Cardiac septum (tissue), 1 donor: ENCODE measurements around the gene GCN1. TPM values are rescaled to one million over a fixed set of nuclear protein-coding genes. Genes with fewer than 3 reads are reported as not detected.
"Not testable (repeated sequence)": the region's sequence is repeated elsewhere in the genome, so short reads cannot be mapped to it uniquely, and the experiment has no call there.

Source experiments
- DNase-seq: peaks from one replicate; pipeline ENCODE4 v3.0.0-alpha.2; 2020; ENCODE audit warnings: low spot score
- intact Hi-C: fragments of 100-400 bp; cut with DNase I; formaldehyde crosslinking; loops from one replicate; pipeline ENCODE4 v1.14.0; 2022
- total RNA-seq: library from RNA; stranded (reverse); fragmentation: NEBNext Ultra II Directional; extraction: Animal tissue kit (Norgen Biotek cat#: 25700); gene quantifications from one replicate; pipeline ENCODE4 v1.2.1, GENCODE V29; 2021
- donor health status: DM: no; HTN: no; CAD: no.

GCN1 gene
- total RNA-seq, 1 donor from 2014 or later = 39.8 TPM

DNA sequence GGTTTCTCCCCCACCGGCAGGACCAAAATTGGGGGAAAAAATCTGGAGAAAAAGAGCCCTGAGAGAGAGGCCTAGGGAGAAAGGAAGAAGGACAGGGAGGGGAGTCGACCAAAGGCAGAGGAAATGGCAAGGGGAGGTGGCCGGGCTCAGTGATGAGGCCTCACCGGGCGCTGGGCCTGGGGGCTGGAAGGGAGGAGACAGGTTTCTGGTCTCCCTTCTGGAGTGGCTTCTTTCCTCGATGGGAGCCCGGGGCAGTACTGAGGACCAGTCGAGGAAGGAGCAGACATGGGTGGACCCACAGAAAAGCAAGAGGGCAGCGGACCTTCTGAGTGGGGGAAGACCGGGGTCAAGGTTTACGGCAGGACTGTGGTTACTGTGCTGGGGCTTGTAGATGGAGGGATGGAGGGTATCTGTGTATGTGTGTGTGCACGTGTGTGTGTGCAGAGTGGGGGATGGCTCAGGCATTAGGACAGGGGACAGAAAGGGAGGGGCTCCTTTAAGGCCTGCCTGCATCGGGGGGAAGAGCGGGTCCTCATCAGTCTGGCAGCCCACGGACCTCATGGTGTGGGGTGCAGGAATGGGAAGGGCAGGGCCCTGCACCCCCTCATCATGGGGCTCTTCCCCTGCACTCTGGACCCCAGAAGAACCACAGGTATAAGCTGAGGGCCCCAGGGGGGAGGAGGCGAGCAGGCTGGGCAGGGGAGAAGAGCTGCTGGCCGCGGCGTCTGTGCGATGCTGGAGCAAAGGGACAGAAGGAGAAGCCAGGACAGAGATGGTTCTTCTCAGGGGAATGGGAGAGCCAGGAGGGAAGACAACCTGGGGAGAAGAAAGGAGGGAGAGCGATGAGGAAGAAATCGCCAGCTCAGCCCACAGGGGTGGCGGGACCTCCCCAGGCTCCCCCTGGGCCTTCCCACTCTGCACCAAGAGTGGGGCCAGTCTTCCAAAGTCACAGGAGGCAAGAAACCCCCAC, 21.5 kb upstream of the GCN1 start:
- intact Hi-C loops = no loop called here
- no peak for DNase-seq

DNA sequence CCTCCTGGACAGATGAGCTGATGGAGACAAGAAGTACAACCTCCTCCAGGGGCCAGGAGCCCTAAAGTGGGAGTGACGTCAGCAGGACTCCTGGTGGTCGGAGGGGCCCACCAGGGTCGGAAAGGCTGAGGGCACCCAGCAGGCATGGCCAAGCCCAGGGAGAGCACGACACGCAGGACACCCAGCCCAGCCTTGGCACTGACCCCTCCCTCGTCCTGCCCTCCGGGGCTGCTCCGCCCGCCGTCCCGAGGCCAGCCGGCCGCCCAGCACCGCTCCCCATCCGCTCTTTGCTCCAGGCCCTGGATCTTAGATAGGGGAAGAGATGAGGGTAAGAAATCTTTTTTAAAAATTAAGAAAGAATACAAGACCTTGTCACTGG, 20.8 kb upstream of the GCN1 start:
- intact Hi-C loops = no loop called here
- no peak for DNase-seq

GRCh38 chr12:120214626-120215356, 20.3 kb upstream of the GCN1 start:
- DNase-seq = no peak
- intact Hi-C loops = no loop called here

DNA sequence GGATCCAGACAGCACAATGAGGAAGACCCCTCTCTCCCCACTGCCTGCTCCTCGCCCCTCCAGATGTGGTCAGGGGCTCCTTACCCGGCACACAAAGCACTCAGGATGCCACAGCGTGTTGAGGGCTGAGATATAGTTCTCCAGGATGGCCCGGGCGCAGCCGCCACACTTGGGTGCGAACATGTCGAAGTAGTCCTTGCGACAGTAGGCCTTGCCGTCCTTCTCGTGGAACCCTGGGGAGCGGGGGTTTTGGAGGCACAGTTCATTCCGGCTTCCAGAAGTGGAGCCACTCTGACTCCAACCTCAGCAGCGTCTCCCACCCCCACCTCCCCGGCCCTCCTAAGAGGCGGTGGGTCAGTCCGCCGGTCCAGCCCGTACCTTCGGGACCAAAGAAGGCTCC, 19.2 kb upstream of the GCN1 start:
- DNase-seq = no peak

GRCh38 chr12:120213182-120213581, 18.7 kb upstream of the GCN1 start:
- intact Hi-C loops, DNase-seq: not testable (repeated sequence)

More for the DNA sequence above, 19.2 kb upstream of the GCN1 start:
- intact Hi-C loops = no loop called here

DNA sequence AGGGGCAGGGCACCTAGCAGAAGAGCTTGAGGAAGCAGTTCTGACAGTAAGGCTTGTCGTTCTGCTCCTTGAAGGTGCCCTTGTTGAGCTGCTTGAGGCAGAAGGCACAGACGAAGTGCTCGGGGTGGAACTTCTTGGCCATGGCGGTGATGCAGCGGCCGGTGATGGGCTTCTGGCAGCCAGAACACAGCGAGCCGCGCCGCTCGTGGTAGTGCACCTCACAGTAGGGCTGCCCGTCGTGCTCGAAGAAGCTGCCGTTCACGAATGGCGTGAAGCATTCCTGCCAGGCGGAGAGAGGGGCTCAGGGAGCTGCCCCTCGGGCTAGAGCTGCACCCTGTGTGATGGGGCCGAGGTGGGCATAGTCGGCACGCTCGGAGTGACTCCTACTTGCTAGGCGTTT, 17.8 kb upstream of the GCN1 start:
- intact Hi-C loops = no loop called here
- DNase-seq = no peak

- intact Hi-C loops = no loop called here
- DNase-seq = no peak
Measured at GRCh38 chr12:120211904-120212283, 17.4 kb upstream of the GCN1 start.

- intact Hi-C loops = no loop called here
- DNase-seq = no peak
Measured at GRCh38 chr12:120211243-120211903, 16.9 kb upstream of the GCN1 start.

DNA sequence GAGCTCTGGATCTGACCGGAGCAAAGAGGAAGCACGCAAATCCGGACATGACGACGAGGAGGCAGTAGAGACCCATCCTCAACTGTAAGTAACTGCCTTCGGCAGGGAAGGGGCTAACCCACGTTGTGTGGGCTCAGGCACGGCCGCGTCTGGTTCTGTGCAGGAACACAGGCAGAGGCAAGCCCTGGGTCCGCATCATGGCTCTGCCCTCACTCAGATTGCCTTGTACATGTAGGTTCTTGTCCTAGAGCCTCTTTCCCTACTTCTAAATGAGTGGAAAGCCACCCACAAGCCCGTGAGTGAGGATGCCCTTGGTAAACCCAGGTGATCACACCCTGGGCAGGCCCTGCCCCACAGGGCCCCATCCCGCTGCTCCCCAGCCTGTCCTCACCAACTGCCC, 15.3 kb upstream of the GCN1 start:
- intact Hi-C loops = no loop called here

DNA sequence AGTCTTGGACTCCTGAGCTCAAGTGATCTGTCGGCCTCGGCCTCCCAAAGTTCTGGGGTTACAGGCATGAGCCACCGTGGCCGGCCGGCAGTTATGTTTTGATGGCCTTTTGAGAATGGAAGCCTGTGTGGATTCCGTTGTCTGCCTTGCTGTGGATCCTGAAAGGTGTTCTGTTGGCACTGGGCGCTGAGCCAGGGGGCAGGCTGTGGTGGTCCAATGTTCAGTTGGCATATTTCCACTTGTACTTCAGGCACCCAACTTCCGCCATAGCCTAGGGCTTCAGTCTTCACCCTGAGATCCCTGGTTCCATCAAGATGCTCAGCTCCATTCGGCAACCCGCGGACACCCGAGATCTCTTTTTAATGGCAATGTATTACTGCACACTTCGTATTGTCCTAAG, 12.7 kb upstream of the GCN1 start:
- intact Hi-C loops = no loop called here
- DNase-seq = no peak

More for the DNA sequence above, 15.3 kb upstream of the GCN1 start:
- no peak for DNase-seq

DNA sequence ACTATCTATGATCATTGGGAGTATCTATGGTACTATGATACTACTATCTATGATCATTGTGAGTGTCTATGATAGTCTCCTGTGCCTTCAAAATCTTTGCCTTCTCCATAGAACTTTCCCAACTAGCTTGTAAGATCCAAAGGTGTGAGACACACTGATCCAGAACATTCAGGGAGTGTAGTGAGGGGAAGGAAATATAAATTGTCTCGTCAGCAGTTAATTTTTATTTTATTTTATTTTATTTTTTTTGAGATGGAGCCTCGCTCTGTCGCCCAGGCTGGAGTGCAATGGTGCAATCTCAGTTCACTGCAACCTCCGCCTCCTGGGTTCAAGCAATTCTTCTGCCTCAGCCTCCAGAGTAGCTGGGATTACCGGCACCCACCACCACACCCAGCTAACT, 12.3 kb upstream of the GCN1 start:
- intact Hi-C loops, DNase-seq: not testable (repeated sequence)

- no peak for DNase-seq
- intact Hi-C loops = no loop called here
Measured at GRCh38 chr12:120206228-120206627, 11.7 kb upstream of the GCN1 start.

DNA sequence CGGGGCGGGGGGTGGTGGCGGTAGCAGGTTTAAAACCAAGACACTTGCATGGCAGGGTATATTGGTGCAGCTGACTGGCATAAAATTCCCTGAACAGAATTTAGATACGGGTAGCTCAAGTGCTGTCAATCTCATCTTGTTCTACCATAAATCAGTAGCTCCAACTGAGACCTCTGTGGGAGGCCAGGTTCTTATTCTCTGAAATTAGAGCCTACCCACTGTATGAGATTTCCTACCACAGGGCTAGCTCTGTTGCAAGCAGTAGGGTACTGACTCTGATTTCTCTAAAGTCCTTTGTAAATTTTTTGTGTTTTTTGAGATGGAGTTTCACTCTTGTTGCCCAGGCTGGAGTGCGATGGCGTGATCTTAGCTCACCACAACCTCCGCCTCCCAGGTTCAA, 9.7 kb upstream of the GCN1 start:
- intact Hi-C loops = no loop called here
- DNase-seq = no peak

DNA sequence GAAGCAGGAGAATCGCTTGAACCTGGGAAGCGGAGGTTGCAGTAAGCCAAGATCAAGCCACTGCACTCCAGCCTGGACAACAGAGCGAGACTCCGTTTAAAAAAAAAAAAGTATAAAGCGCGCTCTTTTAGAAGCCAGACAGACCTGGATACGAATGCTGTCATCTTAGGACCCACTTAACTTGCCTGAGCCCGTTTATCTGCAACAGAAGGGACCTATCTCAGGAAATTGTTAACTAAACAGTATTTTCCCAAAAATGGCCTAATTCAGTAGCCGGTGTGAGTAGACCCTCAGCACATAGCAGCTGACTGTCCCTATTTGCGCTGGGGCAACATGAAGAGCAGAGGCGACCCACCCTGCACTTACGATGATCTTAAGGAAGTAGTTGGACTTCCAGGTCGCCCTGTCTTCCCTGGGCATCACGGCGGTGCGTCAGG, 5.9 kb upstream of the GCN1 start:
- intact Hi-C loops = no loop called here
- no peak for DNase-seq

DNA sequence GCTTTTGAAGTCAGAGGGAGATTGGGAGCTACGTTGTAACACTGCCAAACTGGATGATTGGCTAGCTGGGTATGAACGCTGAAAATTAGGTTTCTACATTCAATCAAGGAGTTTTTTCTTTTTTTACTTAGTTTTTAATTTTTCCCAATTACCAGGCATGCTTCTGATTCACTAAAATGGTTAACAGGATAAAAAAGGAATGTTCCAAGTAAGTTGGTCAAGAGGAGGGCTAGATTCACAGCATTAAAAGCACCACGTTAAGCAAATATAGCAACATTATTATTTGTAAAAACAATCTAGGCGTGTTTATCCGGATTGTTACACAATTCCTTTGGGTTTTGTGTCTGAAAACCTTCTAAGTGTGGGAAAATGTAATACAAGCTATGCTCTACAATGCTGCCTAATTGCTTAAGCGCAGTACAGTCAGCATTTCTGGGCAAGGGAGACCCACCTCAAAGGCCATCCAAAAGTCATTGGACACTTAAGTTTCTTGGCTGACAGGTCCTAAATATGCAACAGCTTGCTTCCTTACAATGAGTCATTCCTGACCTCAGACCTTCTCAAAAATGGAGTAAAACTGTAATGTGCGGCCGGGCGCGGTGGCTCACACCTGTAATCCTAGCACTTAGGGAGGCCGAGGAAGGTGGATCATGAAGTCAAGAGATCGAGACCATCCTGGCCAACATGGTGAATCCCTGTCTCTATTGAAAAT, 5.2 kb upstream of the GCN1 start:
- intact Hi-C loops = no loop called here
- DNase-seq = no peak

GRCh38 chr12:120199025-120199424, 4.5 kb upstream of the GCN1 start:
- DNase-seq = no peak
- intact Hi-C loops = no loop called here

GRCh38 chr12:120197542-120197887, 3.0 kb upstream of the GCN1 start:
- intact Hi-C loops = no loop called here
- no peak for DNase-seq

GRCh38 chr12:120196817-120197541, 2.5 kb upstream of the GCN1 start:
- DNase-seq, intact Hi-C loops: not testable (repeated sequence)

DNA sequence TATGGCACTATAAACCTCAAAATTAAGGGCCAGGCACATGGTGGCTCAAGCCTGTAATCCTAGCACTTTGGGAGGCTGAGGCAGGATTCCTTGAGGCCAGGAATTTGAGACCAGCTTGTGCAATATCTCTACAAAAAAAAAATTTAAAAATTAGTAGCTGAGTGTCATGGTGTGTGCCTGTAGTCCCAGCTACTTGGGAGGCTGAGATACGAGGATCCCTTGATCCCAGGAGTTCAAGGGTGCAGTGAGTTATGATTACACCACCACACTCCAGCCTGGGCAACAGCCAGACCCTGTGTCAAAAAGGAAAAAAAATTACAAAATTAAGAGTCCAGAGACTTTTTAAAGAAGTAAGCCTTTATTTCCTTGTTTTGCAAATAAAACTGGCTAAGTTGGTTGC, 1.8 kb upstream of the GCN1 start:
- intact Hi-C loops = no loop called here

More for the DNA sequence above, 1.8 kb upstream of the GCN1 start:
- DNase-seq = no peak
